ENCODE measurements around the gene ADAP1.
"Not testable (repeated sequence)": the region's sequence is repeated elsewhere in the genome, so short reads cannot be mapped to it uniquely, and the experiment has no call there.

The ADAP1 gene

GRCh38 chr7:924541-925231 lies 29.8 kb downstream of the ADAP1 start:
- no peak for TF ChIP-seq CTCF (conservative IDR thresholded peaks at IDR 0.05)
- H3K27ac ChIP-seq, result no peak overlapping the region

GRCh38 chr7:924042-924441 lies 30.4 kb downstream of the ADAP1 start:
- not testable (repeated sequence) for H3K27ac ChIP-seq

DNA sequence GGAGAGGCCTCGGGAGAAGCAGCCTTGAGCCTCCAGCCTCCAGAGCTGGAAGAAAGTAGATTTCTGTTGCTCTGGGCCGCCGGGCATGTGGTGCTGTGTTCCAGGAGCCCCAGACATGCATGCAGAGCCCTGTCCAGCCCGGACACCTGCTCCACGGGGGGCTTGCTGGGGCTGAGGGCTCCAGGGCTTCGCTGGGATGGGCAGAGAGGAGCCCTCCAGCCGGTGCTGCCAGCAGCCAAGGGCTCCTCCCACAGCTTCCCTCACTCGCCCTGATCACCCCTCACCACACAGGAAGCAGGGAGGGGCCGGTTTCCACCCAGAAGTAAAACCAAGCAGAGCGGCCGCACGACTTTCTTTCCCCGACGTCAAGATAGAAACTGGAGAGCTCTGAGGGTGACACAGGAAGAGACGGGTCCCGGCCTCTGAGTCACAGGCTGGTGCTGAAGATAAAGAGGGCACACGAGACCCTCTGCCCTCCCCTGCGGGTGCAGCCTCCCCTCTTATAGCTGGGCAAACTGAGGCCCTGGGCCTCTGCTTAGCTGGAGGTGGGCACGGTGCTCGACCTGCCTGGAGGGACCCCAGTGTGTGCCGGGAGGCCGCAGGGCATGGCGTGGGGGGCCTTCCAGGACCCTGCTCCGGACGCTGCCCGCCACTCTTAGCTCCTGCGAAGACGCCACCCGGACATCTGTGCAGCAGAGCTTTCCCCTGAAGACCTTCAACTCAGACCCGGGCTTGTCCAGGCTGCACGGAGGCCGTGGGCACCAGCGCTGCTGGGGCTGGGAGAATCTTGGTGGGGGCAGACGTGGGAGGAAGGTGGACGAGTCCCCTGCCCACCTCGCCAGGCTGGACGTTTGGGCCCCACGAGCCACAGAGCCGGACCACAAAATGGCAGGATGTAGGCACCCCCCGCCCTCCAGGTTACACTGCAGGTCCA lies 31.1 kb downstream of the ADAP1 start:
- no peak overlapping the region for H3K27ac ChIP-seq
- no peak for TF ChIP-seq CTCF (conservative IDR thresholded peaks at IDR 0.05)

GRCh38 chr7:922334-923107 lies 32.0 kb downstream of the ADAP1 start:
- no peak overlapping the region for H3K27ac ChIP-seq
- TF ChIP-seq CTCF (conservative IDR thresholded peaks at IDR 0.05), result no peak

DNA sequence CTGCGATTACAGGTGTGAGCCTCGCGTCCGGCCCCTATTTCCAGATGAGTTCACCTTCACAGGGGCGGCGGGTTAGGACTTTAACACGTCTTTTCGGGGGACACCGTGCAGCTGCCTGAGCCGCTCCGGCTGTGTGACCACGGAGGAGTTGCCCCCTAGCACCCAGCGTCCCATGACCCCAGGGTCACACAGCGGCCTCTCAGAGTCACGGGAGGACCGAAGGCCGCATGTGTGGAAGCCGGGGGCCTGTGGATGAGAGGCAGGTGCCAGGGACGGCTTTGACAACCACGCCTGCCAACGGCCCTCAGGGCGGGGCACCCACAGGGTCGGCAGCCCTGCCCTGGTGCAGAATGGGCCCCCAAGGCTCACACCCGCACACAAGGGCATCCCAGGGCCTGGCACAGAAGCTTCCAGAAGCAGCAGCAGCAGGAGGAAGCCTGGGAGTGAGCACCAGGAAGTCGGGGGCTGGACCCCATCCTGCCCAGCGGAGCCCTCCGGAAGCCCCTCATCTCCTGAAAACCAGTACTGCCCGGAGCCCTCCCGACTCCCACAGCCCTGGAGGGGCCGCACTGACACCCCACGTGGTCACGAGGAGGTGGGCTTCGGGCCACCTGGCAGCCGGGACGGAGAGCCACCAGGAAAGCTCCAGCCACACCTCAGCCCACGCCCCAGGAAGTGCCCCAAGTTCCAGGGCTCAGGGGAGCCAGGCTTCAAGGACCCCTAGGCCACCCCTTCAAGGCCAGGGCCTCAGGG lies 32.7 kb downstream of the ADAP1 start:
- TF ChIP-seq CTCF (conservative IDR thresholded peaks at IDR 0.05), result no peak
- no peak overlapping the region for H3K27ac ChIP-seq

DNA sequence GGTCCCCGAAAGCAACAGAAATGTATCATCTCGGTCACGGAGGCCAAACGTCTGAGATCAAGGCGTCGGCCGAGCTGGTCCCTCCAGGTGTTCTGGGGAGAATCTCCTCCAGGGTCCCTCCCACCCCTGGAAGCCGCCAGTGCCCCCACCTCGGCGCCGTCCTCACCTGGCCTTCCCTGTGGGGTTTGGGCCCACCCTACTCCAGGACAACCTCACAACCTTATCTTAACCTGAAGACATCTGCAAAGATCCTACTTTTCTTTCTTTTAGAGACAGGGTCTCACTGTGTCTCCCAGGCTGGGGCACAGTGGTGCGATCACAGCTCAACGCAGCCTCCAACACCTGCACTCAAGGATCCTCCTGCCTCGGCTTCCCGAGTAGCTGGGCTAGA lies 33.4 kb downstream of the ADAP1 start:
- TF ChIP-seq CTCF (conservative IDR thresholded peaks at IDR 0.05), result no peak

GRCh38 chr7:920351-921070 lies 34.0 kb downstream of the ADAP1 start:
- no peak overlapping the region for H3K27ac ChIP-seq
- no peak for TF ChIP-seq CTCF (conservative IDR thresholded peaks at IDR 0.05)

More for the DNA sequence above, 33.4 kb downstream of the ADAP1 start:
- H3K27ac ChIP-seq, result no peak overlapping the region

All from VCaP (cell line).